ENCODE data around the gene CYTH1. TPM values are rescaled to one million over a fixed set of nuclear protein-coding genes. Genes with fewer than 3 reads are reported as not detected.

CYTH1 gene
- total RNA-seq, 4 donors from 2014 or later = 103 to 156 (median 142) TPM

DNA sequence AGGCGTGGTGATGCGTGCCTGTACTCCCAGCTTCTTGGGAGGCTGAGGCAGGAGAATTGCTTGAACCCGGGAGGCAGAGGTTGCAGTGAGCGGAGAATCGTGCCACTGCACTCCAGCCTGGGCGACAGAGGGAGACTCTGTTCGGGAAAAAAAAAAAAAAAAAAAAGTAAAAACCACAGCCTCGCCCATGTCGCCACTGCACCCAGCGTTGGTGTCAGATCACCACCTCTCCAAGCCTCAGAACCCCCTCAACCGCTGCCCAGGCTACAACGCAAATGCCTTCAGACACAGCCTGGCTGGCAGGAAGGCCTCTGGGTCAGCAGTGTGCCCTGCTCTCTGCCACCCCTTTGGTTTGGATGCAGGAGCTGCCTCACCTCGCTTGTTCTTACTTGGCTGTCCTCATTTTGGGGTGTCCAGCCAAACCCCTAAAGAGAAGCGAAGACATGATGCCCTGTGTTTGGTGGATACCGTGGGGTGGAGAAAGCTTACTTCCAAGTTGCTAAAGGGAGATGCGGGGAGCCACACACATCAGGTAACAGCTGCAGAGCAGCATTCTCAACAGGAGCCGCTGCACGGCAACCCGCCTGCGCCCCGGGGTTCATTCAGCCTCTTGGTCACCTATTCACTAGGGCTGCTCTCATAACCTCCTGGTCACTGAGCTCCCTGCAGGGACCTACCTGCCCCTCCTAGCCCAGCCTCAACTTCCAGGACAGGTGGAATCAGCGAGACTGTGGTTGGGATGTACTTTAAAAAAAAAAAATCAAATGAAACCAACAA lies 13.0 kb upstream of the CYTH1 start:
- no peak for DNase-seq
- H3K4me1 ChIP-seq = peaks cover 0 to 16% (median 5%) of the 10 kb centered on the region in 4 donors
- no peaks in the 10 kb centered on the region for H3K27me3 ChIP-seq
- TF ChIP-seq EP300 (IDR thresholded peaks at IDR 0.05; ENCODE audit: low read depth) = no peak
- no peak for TF ChIP-seq POLR2AphosphoS5 (IDR thresholded peaks at IDR 0.05)
- TF ChIP-seq POLR2A (IDR thresholded peaks at IDR 0.05) = no peak
- TF ChIP-seq, protein P1, sequence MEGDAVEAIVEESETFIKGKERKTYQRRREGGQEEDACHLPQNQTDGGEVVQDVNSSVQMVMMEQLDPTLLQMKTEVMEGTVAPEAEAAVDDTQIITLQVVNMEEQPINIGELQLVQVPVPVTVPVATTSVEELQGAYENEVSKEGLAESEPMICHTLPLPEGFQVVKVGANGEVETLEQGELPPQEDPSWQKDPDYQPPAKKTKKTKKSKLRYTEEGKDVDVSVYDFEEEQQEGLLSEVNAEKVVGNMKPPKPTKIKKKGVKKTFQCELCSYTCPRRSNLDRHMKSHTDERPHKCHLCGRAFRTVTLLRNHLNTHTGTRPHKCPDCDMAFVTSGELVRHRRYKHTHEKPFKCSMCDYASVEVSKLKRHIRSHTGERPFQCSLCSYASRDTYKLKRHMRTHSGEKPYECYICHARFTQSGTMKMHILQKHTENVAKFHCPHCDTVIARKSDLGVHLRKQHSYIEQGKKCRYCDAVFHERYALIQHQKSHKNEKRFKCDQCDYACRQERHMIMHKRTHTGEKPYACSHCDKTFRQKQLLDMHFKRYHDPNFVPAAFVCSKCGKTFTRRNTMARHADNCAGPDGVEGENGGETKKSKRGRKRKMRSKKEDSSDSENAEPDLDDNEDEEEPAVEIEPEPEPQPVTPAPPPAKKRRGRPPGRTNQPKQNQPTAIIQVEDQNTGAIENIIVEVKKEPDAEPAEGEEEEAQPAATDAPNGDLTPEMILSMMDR (IDR thresholded peaks at IDR 0.05) = no peak
- intact Hi-C loops (cut with DNase I; ENCODE audit: low total_unique reads) (loop anchor here (5.0 kb wide), 1 partner anchor 298 kb away; no protein-coding TSS in a partner anchor), in situ Hi-C loops (cut with MboI; ENCODE audit: low pct_ligation_motif_present in 1 of 4, low pct_unique_long_range_greater_than_20kb in 1 of 4, low sequenced_read_pairs in 3 of 4) (no loop called here)
- no peak overlapping the region for H3K4me3 ChIP-seq
- H3K36me3 ChIP-seq = peaks cover 0 to 32% (median 8%) of the 10 kb centered on the region in 4 donors
- WGBS, 2 donors (ENCODE audit: low coverage in 1 of 2) = 94 to 95% methylated on average over 10 to 22 of the region's 22 CpGs
- no peak overlapping the region for H3K27ac ChIP-seq
- no peaks in the 10 kb centered on the region for H3K9me3 ChIP-seq

DNA sequence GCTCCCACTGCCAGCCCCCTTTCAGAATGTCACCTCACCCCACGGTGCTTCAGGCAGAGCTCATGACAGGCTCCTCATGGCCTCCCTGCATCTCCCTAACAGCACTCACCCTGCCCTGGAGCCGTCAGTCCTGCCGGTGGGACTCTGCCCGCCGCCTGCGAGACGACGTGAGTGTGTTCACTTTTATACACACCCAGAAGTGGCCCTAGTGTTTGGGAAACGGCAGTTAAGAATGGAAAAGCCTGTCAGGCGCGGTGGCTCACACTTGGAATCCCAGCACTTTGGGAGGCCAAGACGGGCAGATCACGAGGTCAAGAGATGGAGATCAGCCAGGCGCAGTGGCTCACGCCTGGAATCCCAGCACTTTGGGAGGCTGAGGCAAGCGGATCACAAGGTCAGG lies 12.3 kb upstream of the CYTH1 start:
- no peak for DNase-seq
- WGBS, 2 donors (ENCODE audit: low coverage in 1 of 2) = 91% methylated on average over 16 of the region's 16 CpGs; no CpG with 5 or more reads in 1 of the 2 donors
- no peaks in the 10 kb centered on the region for H3K27me3 ChIP-seq
- peaks cover 5 to 22% (median 12%) of the 10 kb centered on the region in 4 donors for H3K4me1 ChIP-seq
- H3K9me3 ChIP-seq = no peaks in the 10 kb centered on the region
- in situ Hi-C loops (cut with MboI; ENCODE audit: low pct_ligation_motif_present in 1 of 4, low pct_unique_long_range_greater_than_20kb in 1 of 4, low sequenced_read_pairs in 3 of 4) = no loop called here
- intact Hi-C loops (cut with DNase I; ENCODE audit: low total_unique reads) = no loop called here
- TF ChIP-seq EP300 (IDR thresholded peaks at IDR 0.05; ENCODE audit: low read depth) = no peak
- TF ChIP-seq POLR2A (IDR thresholded peaks at IDR 0.05) = no peak
- TF ChIP-seq POLR2AphosphoS5 (IDR thresholded peaks at IDR 0.05) = no peak
- TF ChIP-seq, protein P1 (IDR thresholded peaks at IDR 0.05) = no peak
- peaks cover 0 to 32% (median 8%) of the 10 kb centered on the region in 4 donors for H3K36me3 ChIP-seq
- H3K27ac ChIP-seq = no peak overlapping the region
- no peak overlapping the region for H3K4me3 ChIP-seq

DNA sequence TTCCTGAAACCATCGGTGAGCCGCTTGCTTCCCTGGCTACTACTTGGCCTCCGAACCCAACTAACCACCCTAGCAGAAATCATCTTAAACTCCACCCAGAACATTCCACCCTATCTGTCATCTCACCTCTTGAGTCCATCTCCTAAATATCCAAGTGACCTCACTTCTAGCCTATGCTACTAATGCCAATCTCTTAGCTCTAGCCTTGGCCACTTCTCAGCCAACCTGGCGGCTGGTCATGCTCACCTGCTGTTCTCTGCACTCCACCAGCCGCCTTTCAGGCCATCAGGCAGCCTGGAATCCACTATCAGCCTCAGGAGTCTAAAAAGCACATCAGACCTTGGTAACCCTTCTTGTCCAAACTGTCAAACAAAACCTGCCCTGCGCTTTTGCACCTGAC lies 11.9 kb upstream of the CYTH1 start:
- no peak overlapping the region for H3K27ac ChIP-seq
- H3K9me3 ChIP-seq = no peaks in the 10 kb centered on the region
- H3K27me3 ChIP-seq = no peaks in the 10 kb centered on the region
- TF ChIP-seq, protein P1 (IDR thresholded peaks at IDR 0.05) = no peak
- no peak for TF ChIP-seq POLR2A (IDR thresholded peaks at IDR 0.05)
- TF ChIP-seq EP300 (IDR thresholded peaks at IDR 0.05; ENCODE audit: low read depth) = no peak
- no peak for TF ChIP-seq POLR2AphosphoS5 (IDR thresholded peaks at IDR 0.05)
- H3K4me1 ChIP-seq = peaks cover 8 to 27% (median 16%) of the 10 kb centered on the region in 4 donors
- WGBS, 2 donors (ENCODE audit: low coverage in 1 of 2) = 72 to 90% methylated on average over 2 to 6 of the region's 6 CpGs
- H3K4me3 ChIP-seq = no peak overlapping the region
- H3K36me3 ChIP-seq = peaks cover 0 to 32% (median 8%) of the 10 kb centered on the region in 4 donors
- in situ Hi-C loops (cut with MboI; ENCODE audit: low pct_ligation_motif_present in 1 of 4, low pct_unique_long_range_greater_than_20kb in 1 of 4, low sequenced_read_pairs in 3 of 4) (no loop called here), intact Hi-C loops (cut with DNase I; ENCODE audit: low total_unique reads) (no loop called here)
- no peak for DNase-seq

DNA sequence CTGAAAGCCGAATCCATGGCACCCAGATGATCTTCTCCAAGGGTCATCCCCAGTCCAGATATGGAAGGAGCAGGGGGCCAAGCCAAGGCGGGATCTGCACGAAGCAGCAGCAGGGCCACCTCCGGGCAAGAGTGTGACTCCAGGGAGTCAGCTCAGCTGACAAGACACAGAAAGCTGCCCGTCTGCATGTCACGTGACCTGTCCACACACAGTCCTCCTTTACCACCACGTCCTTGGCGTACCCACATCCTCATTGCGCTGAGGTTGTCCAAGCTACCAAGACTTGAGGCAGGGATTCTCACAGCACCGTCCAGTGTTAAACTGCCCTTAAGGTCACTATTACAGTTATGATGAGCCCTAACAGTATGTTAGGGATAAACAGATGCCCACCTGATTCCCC lies 11.3 kb upstream of the CYTH1 start:
- H3K27me3 ChIP-seq = no peaks in the 10 kb centered on the region
- 91 to 100% methylated on average over 1 to 10 of the region's 10 CpGs for WGBS, 2 donors (ENCODE audit: low coverage in 1 of 2)
- peaks cover 0 to 27% (median 8%) of the 10 kb centered on the region in 4 donors for H3K36me3 ChIP-seq
- DNase-seq = no peak
- no peak overlapping the region for H3K27ac ChIP-seq
- H3K9me3 ChIP-seq = no peaks in the 10 kb centered on the region
- intact Hi-C loops (cut with DNase I; ENCODE audit: low total_unique reads) = no loop called here
- TF ChIP-seq, protein P1 (IDR thresholded peaks at IDR 0.05) = no peak
- TF ChIP-seq POLR2AphosphoS5 (IDR thresholded peaks at IDR 0.05) (no peak), EP300 (IDR thresholded peaks at IDR 0.05; ENCODE audit: low read depth) (no peak), POLR2A (IDR thresholded peaks at IDR 0.05) (no peak)
- in situ Hi-C loops (cut with MboI; ENCODE audit: low pct_ligation_motif_present in 1 of 4, low pct_unique_long_range_greater_than_20kb in 1 of 4, low sequenced_read_pairs in 3 of 4) = no loop called here
- no peak overlapping the region for H3K4me3 ChIP-seq
- peaks cover 8 to 31% (median 16%) of the 10 kb centered on the region in 4 donors for H3K4me1 ChIP-seq
